Effector memory CD4-positive, alpha-beta T cell (primary cell): ENCODE results near the gene SELENOM.

Experiments used
- DNase-seq, 3 donors: peaks; one replicate each; pipeline ENCODE4 v3.0.0-alpha.2; 2020
- H3K27ac ChIP-seq: 2 replicates; pipeline ENCODE4 v1.7.0; 2013; ENCODE audit warnings: mild to moderate bottlenecking, low read length, moderate library complexity; ENCODE audit not compliant: insufficient read depth, poor library complexity, severe bottlenecking
- H3K27me3 ChIP-seq: replicated peaks from 2 replicates; pipeline ENCODE4 v1.7.0; 2013; ENCODE audit warnings: mild to moderate bottlenecking, low read length; ENCODE audit not compliant: insufficient read depth, control insufficient read depth, poor library complexity, severe bottlenecking
- H3K36me3 ChIP-seq: 2 replicates; pipeline ENCODE4 v1.7.0; 2013; ENCODE audit warnings: mild to moderate bottlenecking, low read length, moderate library complexity; ENCODE audit not compliant: control insufficient read depth, insufficient read depth
- H3K4me1 ChIP-seq: 2 replicates; pipeline ENCODE4 v1.7.0; 2013; ENCODE audit warnings: low read length, mild to moderate bottlenecking; ENCODE audit not compliant: control insufficient read depth, insufficient read depth, poor library complexity, severe bottlenecking
- H3K4me3 ChIP-seq: 2 replicates; pipeline ENCODE4 v1.7.0; 2013; ENCODE audit warnings: low read length, low read depth, mild to moderate bottlenecking; ENCODE audit not compliant: insufficient read depth, poor library complexity, severe bottlenecking
- H3K9me3 ChIP-seq: 2 replicates; pipeline ENCODE4 v1.7.0; 2013; ENCODE audit warnings: mild to moderate bottlenecking, low read length, moderate library complexity; ENCODE audit not compliant: control insufficient read depth

Gene SELENOM

DNA sequence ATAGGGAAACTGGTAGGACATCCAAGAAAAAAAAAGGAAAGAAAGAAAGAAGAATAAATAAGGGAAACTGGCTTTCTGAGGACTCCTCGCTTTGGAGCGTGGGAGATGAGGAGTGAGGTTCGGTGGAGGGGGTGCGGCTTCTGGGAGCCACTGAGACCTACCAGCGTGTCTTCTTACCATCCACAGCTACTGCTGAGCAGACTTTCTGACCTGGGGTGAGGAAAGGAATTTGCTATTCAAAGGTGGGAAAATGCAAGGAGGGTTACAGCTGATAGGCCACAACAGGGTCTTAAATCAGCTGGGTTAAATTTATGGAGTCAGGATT lies 488 bp upstream of the SELENOM start:
- Histone ChIP-seq H3K4me3 (peak overlapping the region; percentile 52), H3K36me3 (no peaks in the 10 kb centered on the region), H3K27me3 (no peaks in the 10 kb centered on the region), H3K9me3 (no peaks in the 10 kb centered on the region), H3K4me1 (peaks cover 9% of the 10 kb centered on the region), H3K27ac (peak overlapping the region; percentile 29)
- no peak for DNase-seq

DNA sequence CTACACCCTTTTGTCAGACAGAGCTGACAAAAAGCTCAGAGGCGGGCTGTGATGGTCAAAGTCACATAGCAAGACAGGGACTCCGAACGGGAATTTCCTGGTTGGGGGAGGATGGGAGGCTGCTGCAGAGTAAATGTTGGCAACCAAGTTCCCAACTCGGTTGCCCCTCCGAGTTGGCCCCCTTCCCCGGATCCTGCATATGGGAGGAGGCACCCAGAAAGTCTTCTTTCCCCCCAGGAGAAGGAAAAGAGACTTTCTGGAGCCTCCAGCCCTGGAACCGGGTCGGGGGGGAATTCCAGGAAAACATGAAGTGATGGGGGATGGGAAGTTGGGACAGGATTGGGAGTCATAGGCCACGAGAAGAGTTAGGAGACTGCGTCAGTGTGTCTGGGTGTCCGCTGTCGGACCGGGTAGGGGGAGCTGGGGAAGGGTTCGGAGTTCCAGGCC lies 614 bp downstream of the SELENOM start:
- peaks cover 9% of the 10 kb centered on the region for H3K4me1 ChIP-seq
- H3K27me3 ChIP-seq = no peaks in the 10 kb centered on the region

DNA sequence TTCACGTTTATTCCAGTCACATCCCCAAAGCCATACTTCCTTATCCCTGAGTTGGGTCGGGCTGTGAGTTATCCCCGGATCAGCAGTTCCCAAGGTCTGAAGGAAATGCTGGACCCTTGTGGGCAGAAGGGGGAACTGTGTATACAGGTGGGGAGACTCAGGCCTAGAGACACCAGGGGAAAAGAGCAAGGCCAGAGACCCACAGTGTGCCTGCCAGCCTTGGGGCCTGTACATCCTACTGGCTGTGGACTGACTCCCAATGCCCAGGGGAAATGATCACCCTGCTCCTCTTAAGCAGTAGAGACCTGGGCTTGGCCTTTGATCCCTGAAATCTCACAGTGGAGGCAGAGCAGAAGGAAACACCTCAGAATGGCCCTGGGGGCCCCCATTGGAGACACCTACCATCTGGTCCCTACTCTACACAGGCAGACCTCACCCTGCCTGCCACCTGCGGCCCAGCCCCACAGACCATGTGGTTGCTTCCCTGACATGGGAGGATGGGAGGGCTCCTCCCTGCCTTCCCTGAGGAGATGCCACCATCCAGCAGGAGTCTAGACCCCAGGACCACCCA lies 1.3 kb downstream of the SELENOM start:
- no peak for DNase-seq
- H3K4me3 ChIP-seq = no peak overlapping the region
- H3K4me1 ChIP-seq = peaks cover 9% of the 10 kb centered on the region
- H3K27ac ChIP-seq = no peak overlapping the region
- H3K9me3 ChIP-seq = no peaks in the 10 kb centered on the region
- H3K27me3 ChIP-seq = no peaks in the 10 kb centered on the region
- H3K36me3 ChIP-seq = no peaks in the 10 kb centered on the region

More for the DNA sequence above, 614 bp downstream of the SELENOM start:
- Histone ChIP-seq H3K27ac (peak overlapping the region; percentile 64), H3K36me3 (no peaks in the 10 kb centered on the region), H3K4me3 (peak overlapping the region; percentile 52), H3K9me3 (no peaks in the 10 kb centered on the region)
- DNase-seq = no peak

DNA sequence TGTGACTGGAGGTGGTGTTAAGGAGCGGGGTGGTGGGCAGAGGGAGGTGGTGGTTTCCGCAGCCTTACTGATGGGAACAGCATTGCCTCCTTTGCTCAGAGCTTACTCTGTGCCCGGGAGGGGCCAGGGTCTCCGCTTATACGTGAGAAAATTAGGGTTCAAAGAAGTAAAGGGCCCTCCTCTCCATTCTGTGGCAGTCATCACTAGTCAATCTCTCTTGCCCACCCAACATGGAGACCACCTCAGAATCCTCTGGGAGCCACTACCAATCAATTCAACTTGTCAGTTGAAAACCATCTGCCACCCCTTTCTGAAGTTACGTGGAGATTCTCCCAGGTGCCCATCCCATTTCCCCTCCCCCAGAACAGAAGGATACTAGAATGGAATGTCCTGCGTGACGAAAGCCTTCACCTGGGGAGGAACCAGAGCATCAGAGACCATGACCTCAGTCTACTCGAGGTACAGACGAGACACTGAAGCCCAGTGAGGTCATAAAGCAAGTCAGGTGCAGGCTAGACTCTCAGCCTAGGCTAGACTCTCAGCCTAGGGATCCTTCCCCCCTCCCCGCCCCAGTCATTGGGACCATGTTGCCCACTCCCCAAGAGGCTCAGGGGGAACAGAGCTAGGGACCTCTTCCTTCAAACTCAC lies 2.0 kb downstream of the SELENOM start:
- DNase-seq = no peak

DNA sequence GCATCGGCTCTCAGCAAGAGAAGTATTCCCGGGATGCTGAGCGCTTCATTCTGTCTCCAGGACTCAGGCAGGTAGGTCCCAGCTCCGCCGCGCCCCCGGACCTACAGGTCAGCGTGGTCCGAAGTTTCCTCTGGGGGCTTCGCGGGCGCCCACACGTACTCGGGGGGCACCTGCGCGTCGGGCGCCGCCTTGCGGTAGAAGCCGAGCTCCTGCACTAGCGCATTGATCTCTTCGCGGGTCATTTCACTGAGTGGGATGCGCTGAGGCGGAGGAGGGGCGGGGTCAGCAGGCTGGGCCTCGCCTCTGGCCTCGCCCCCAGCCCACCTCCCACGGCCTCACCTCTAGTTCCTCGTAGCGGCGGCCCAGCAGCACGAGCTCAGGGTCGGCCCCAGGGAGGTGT lies 2.5 kb downstream of the SELENOM start:
- H3K36me3 ChIP-seq = no peaks in the 10 kb centered on the region
- peaks cover 9% of the 10 kb centered on the region for H3K4me1 ChIP-seq
- H3K27ac ChIP-seq = no peak overlapping the region
- H3K9me3 ChIP-seq = no peaks in the 10 kb centered on the region
- H3K27me3 ChIP-seq = no peaks in the 10 kb centered on the region
- DNase-seq = no peak
- no peak overlapping the region for H3K4me3 ChIP-seq

More for the DNA sequence above, 2.0 kb downstream of the SELENOM start:
- Histone ChIP-seq H3K27ac (no peak overlapping the region), H3K4me1 (peaks cover 9% of the 10 kb centered on the region), H3K4me3 (no peak overlapping the region), H3K27me3 (no peaks in the 10 kb centered on the region), H3K9me3 (no peaks in the 10 kb centered on the region), H3K36me3 (no peaks in the 10 kb centered on the region)

DNA sequence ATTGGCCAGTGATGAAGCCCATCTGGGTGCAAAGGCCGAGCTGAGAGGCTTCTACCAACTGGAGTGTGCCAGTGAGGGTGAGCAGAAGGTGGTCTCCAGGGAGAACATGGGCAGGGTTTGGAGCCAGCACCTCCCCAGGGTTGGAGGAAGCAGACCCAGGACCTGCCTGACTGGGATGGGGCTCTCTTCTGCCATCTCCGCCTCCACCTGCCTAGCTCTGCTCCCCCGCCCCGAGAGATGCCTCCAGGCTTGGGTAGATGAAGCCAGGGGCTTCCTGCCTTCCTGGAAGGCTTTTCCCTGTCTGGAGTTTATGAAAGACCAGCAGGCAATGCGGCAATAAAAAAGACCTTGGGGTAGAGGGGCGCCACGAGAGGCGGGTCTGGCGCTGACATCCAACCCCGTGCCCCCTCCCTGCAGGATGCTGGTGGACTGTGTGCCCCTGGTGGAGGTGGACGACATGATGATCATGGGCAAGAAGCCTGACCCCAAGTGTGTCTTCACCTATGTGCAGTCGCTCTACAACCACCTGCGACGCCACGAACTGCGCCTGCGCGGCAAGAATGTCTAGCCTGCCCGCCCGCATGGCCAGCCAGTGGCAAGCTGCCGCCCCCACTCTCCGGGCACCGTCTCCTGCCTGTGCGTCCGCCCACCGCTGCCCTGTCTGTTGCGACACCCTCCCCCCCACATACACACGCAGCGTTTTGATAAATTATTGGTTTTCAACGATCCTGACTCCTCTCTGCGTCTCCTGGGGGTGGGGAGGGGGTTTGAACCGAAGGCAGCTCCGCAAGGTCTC lies 3.3 kb downstream of the SELENOM start:
- no peak for DNase-seq
- Histone ChIP-seq H3K4me3 (no peak overlapping the region), H3K27ac (no peak overlapping the region), H3K4me1 (peaks cover 9% of the 10 kb centered on the region), H3K9me3 (no peaks in the 10 kb centered on the region), H3K36me3 (no peaks in the 10 kb centered on the region), H3K27me3 (no peaks in the 10 kb centered on the region)

- H3K27me3 ChIP-seq = no peaks in the 10 kb centered on the region
- H3K36me3 ChIP-seq = no peaks in the 10 kb centered on the region
- DNase-seq = no peak
Observed at GRCh38 chr22:31103111-31103510, 4.3 kb downstream of the SELENOM start.

GRCh38 chr22:31102441-31103081 lies 4.8 kb downstream of the SELENOM start:
- Histone ChIP-seq H3K27me3 (no peaks in the 10 kb centered on the region), H3K27ac (no peak overlapping the region), H3K9me3 (no peaks in the 10 kb centered on the region), H3K4me1 (peaks cover 9% of the 10 kb centered on the region), H3K36me3 (no peaks in the 10 kb centered on the region), H3K4me3 (no peak overlapping the region)
- DNase-seq = no peak

More at GRCh38 chr22:31103111-31103510, 4.3 kb downstream of the SELENOM start:
- Histone ChIP-seq H3K4me1 (peaks cover 9% of the 10 kb centered on the region), H3K4me3 (no peak overlapping the region), H3K9me3 (no peaks in the 10 kb centered on the region), H3K27ac (no peak overlapping the region)

DNA sequence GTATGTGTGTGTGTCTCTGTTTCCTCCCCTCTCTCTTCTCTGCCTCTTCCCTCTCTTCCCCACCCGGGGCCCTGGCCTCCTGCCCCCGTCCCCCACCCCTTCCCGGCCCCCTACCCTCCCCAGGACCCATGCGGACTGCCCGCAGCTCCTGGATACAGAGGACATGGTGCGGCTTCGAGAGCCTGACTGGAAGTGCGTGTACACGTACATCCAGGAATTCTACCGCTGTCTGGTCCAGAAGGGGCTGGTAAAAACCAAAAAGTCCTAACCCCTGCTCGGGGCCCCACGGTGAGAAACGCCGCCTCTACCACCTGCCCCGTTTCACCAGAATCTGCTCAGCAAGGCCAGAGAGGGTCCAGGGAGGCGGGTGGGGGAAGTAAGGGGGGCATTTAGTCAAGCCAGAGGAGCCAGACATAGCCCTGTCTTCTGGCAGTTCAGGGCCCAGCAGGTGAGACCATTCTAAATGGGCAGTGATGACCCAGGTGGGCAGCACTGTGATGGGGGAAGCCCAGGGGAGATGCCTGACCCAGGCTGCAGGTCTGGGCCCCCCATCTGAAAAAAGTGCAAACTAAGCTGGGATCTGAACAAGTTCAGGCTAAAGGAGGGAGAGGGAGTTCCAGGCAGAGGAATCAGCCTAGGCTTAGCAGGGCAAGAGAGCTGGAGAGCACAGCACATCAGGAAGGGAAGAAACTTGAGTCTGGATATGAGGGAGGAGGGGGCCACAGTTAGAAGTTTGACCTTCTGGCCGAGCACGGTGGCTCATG lies 6.4 kb downstream of the SELENOM start:
- Histone ChIP-seq H3K4me1 (no peaks in the 10 kb centered on the region), H3K27ac (no peak overlapping the region), H3K36me3 (no peaks in the 10 kb centered on the region), H3K27me3 (no peaks in the 10 kb centered on the region), H3K9me3 (no peaks in the 10 kb centered on the region), H3K4me3 (no peak overlapping the region)
- no peak for DNase-seq
